GM23248 (cell line): ENCODE results near the gene MUS81.

Experiments
- EZH2 ChIP-seq: fragments of 200-600 bp; sonication (generic); IDR thresholded peaks from 2 replicates; pipeline ENCODE4 v1.6.1; 2018; ENCODE audit warnings: antibody characterized with exemption, mild to moderate bottlenecking; ENCODE audit not compliant: insufficient read depth, poor library complexity, severe bottlenecking
- EZH2phosphoT487 ChIP-seq: fragments of 200-600 bp; sonication (generic); IDR thresholded peaks from 2 replicates; pipeline ENCODE4 v1.6.1; 2018; ENCODE audit warnings: antibody characterized with exemption, moderate library complexity, mild to moderate bottlenecking, low read depth; ENCODE audit not compliant: insufficient read depth

DNA sequence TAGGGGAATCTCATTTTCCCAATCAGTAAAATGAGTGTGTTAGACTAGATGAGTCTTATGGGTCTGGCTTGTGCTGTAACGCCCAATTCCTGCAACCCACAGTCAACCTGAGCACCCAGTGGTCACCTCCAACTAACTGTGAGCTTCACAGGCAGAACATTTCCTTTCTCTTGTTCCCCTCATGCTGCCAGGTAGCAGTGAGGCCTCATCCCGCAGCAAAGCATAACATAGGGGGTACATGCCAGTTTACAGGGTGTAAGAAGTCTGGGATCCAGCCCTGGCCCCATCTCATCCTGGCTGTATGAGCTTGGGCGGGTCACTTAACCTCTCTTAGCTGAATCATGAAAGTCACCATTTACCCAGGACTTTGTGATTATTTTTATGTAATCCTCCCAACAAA lies 8.7 kb downstream of the MUS81 start:
- TF ChIP-seq EZH2 (no peak), EZH2phosphoT487 (no peak)
